Mucosa of descending colon (tissue), 3 donors: Measurements from ENCODE around the gene NR2E3. TPM values are rescaled to one million over a fixed set of nuclear protein-coding genes. Genes with fewer than 3 reads are reported as not detected.

Experiments
- ATAC-seq: fragments of 200-7000 bp; cut with Tn5 transposase; one replicate; pipeline ENCODE4 v1.9.1; 2020; ENCODE audit warnings: mild to moderate bottlenecking, moderate library complexity
- DNase-seq, 3 donors: peaks; one replicate each; pipeline ENCODE4 v3.0.0-alpha.2; 2020
- H3K36me3 ChIP-seq: fragments of 200-600 bp; one replicate; pipeline ENCODE4 v1.8.0; 2021; ENCODE audit warnings: low read depth, mild to moderate bottlenecking
- H3K4me1 ChIP-seq: fragments of 200-600 bp; one replicate; pipeline ENCODE4 v1.8.0; 2021; ENCODE audit warnings: low read depth, mild to moderate bottlenecking
- H3K4me3 ChIP-seq: fragments of 200-600 bp; one replicate; pipeline ENCODE4 v1.8.0; 2021; ENCODE audit warnings: mild to moderate bottlenecking
- H3K9me3 ChIP-seq: fragments of 200-600 bp; one replicate; pipeline ENCODE4 v1.8.0; 2021; ENCODE audit warnings: mild to moderate bottlenecking
- intact Hi-C, 2 donors: fragments of 100-400 bp; cut with DNase I in 1 of 2; cut with micrococcal nuclease in 1 of 2; formaldehyde crosslinking; loops; one replicate each; pipeline versions ENCODE4 v1.11.0 to v1.11.1; 2022; cut with DNase I, micrococcal nuclease
- total RNA-seq, 3 donors: library from RNA; stranded (reverse); fragmentation: NEBNext Ultra II Directional in 2 of 3; extraction: Animal tissue kit (Norgen Biotek cat#: 25700) in 2 of 3; gene quantifications; one replicate each; pipeline versions ENCODE4 v1.2.1 to v1.2.4, GENCODE V29; 2021 to 2023
- TF ChIP-seq, protein P1 (sequence below): fragments of 200-600 bp; IDR thresholded peaks from one replicate; pipeline ENCODE4 v1.8.0; 2022; ENCODE audit warnings: antibody characterized with exemption, mild to moderate bottlenecking
- donor health status: DM: no; HTN: no; CAD: no; lungs with moderate emphysema.
- donor health status: DM: no; HTN: no; CAD: no.
- donor health status: DM: no; HTN: yes; CAD: no.

Gene NR2E3
- total RNA-seq, 3 donors from 2014 or later, result 0.34 to 1.2 (median 0.60) TPM

DNA sequence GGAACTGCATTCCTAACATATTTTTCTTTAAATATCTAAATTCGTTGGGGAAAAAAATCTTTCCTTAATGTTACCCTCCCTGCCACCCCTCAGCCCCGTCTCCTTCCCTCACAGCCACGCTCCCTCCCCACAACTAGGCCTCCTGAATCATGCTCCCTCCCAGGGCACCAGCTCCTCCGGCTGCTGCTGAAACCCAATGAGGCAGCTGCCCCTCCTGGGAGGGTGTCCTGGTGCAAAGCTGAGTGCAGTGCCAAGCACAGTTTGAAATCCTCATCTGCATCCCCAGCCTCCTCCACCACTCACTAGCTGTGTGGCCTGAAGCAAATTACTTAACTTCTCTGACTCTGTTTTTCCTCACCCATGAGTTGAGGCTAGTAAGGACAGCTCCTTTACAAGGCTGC is 2.7 kb upstream of the NR2E3 start:
- H3K9me3 ChIP-seq, result no peaks in the 10 kb centered on the region
- TF ChIP-seq, protein P1, sequence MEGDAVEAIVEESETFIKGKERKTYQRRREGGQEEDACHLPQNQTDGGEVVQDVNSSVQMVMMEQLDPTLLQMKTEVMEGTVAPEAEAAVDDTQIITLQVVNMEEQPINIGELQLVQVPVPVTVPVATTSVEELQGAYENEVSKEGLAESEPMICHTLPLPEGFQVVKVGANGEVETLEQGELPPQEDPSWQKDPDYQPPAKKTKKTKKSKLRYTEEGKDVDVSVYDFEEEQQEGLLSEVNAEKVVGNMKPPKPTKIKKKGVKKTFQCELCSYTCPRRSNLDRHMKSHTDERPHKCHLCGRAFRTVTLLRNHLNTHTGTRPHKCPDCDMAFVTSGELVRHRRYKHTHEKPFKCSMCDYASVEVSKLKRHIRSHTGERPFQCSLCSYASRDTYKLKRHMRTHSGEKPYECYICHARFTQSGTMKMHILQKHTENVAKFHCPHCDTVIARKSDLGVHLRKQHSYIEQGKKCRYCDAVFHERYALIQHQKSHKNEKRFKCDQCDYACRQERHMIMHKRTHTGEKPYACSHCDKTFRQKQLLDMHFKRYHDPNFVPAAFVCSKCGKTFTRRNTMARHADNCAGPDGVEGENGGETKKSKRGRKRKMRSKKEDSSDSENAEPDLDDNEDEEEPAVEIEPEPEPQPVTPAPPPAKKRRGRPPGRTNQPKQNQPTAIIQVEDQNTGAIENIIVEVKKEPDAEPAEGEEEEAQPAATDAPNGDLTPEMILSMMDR, result no peak
- intact Hi-C loops, result loop anchor here in 1 of 2 donors (10.0 kb wide), 1 partner anchor 53 kb away; no protein-coding TSS in a partner anchor
- ATAC-seq (no peak), DNase-seq (no peak)
- H3K4me1 ChIP-seq, result no peaks in the 10 kb centered on the region
- no peak overlapping the region for H3K4me3 ChIP-seq
- H3K36me3 ChIP-seq, result no peaks in the 10 kb centered on the region

DNA sequence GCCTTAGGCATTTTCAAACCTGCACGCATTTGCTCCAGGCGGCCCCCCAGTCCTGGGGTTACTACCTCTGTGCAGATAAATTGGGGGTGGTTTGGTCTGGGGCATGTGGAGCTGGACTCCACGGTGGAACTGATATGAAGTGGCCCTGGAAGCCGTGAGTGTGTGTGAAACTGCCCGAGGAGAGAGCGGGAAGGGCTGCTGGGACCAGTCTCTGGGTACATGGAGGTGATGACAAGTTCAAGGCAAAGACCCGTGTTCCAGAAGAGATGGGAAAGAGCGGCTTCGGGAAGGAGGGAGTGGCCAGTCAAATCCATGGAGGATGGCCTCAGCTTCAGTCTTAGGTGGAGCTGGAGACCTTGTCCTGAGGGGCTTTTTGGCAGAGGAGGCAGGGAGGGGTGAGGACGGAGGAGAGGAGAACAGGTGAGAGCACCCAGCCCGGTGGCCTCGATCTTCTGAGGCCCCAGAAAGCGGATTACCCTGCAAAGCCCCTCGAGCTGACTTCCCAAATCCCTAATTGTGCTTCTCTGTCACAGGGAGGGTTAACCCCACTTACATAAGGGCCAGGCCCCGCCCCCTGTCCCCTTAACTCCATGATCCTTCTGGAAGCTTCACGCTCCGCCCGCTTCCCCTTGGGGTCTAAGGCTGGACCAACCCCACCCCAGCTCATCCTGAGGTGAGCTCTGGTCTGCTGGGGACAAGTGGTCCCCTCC is 1.9 kb upstream of the NR2E3 start:
- Histone ChIP-seq H3K4me3 (no peak overlapping the region), H3K9me3 (no peaks in the 10 kb centered on the region), H3K36me3 (no peaks in the 10 kb centered on the region), H3K4me1 (no peaks in the 10 kb centered on the region)
- DNase-seq, result no peak
- no peak for ATAC-seq
- intact Hi-C loops, result loop anchor here in 1 of 2 donors (10.0 kb wide), 1 partner anchor 54 kb away; no protein-coding TSS in a partner anchor
- TF ChIP-seq, protein P1, result no peak

DNA sequence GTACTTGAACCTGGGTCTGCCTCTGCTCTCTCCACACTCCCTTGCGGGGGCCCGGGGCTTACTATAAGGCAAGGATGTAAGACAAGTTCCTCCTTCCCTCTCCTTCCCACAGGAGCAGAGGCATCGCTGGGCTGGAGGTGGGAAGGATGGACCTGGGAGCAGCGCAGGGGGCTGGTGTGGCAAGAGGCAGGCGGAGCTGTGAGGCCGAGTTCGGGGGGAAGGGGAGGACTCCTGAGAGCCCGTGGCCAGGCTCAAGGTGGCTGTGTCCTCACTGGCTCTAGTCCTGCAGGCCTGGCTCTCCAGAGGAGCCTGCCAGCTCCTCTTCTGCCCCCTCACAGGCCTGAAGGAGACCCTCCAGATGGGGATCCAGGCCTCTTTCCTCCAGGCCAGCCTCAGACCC is 1.0 kb upstream of the NR2E3 start:
- no peak for ATAC-seq
- TF ChIP-seq, protein P1, result no peak
- intact Hi-C loops, result loop anchor here in 1 of 2 donors (10.0 kb wide), 1 partner anchor 55 kb away; no protein-coding TSS in a partner anchor

DNA sequence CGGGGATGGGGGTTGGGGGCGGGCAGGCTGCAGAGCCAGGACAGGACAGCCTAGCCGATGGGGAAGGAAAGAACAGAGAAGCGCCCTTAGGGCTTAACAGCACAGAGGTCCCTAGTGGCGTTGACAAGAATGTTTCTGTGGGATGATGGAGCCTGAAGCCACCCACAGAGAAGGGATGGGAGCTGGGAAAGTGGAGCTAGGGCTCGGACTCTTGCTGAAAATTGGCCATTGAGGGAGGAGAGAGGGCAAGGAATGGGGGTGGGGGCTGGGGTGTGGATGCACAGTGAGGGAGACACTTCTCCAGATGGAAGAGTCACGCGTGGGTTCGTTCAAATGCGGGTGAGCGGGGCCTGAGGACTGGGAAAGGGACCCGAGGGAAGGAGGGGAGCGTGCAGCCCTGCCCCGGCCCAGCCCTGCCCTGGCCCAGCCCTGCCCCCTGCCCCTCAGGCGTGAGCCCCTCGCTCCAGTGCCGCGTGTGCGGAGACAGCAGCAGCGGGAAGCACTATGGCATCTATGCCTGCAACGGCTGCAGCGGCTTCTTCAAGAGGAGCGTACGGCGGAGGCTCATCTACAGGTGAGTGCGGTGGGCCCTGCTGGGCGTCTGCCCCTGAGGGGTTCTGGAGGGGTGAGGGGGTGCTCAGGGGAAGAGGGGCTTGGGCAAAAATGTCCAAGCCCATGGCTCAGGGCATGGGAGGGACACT is 832 bp downstream of the NR2E3 start:
- H3K4me3 ChIP-seq, result no peak overlapping the region
- no peaks in the 10 kb centered on the region for H3K4me1 ChIP-seq
- ATAC-seq, result no peak
- no peak for DNase-seq
- intact Hi-C loops, result no loop called here
- H3K9me3 ChIP-seq, result no peaks in the 10 kb centered on the region
- TF ChIP-seq, protein P1, result no peak
- H3K36me3 ChIP-seq, result no peaks in the 10 kb centered on the region

More for the DNA sequence above, 1.0 kb upstream of the NR2E3 start:
- DNase-seq, result no peak
- no peaks in the 10 kb centered on the region for H3K9me3 ChIP-seq
- H3K4me1 ChIP-seq, result no peaks in the 10 kb centered on the region
- no peaks in the 10 kb centered on the region for H3K36me3 ChIP-seq
- H3K4me3 ChIP-seq, result no peak overlapping the region

DNA sequence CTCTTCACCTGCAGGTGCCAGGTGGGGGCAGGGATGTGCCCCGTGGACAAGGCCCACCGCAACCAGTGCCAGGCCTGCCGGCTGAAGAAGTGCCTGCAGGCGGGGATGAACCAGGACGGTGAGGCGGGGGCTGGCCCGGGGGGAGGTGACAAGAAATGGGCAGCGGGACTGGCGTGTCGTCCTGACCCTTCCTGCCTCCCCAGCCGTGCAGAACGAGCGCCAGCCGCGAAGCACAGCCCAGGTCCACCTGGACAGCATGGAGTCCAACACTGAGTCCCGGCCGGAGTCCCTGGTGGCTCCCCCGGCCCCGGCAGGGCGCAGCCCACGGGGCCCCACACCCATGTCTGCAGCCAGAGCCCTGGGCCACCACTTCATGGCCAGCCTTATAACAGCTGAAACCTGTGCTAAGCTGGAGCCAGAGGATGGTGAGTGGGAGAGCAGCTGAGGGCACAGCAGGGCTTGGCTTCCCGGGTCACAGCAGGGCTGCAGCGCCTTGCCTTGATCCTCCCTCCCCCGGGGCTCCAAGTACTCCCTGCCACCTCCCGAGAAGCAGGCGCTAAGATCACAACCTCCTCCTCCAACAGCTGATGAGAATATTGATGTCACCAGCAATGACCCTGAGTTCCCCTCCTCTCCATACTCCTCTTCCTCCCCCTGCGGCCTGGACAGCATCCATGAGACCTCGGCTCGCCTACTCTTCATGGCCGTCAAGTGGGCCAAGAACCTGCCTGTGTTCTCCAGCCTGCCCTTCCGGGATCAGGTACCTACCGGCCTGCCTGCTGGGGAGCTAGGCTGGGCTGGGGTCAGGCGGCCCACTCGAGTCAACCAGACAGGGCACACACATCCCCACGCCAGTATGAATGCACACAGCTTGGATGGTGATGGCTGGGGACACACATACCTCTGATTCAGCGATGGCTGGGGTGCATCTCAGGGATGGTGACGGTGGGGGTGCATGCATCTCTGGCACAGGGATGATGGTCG is 1.7 kb downstream of the NR2E3 start:
- DNase-seq, result no peak
- no peaks in the 10 kb centered on the region for H3K36me3 ChIP-seq
- no peak for ATAC-seq
- no peaks in the 10 kb centered on the region for H3K4me1 ChIP-seq
- no peaks in the 10 kb centered on the region for H3K9me3 ChIP-seq
- TF ChIP-seq, protein P1, result no peak
- H3K4me3 ChIP-seq, result no peak overlapping the region
- intact Hi-C loops, result no loop called here
